Measurements from ENCODE around the gene TTC39C.
A peak's percentile ranks its signal among the peaks of the same experiment; 100 is the strongest.
"Not testable (repeated sequence)": the region's sequence is repeated elsewhere in the genome, so short reads cannot be mapped to it uniquely, and the experiment has no call there.

TTC39C gene

DNA sequence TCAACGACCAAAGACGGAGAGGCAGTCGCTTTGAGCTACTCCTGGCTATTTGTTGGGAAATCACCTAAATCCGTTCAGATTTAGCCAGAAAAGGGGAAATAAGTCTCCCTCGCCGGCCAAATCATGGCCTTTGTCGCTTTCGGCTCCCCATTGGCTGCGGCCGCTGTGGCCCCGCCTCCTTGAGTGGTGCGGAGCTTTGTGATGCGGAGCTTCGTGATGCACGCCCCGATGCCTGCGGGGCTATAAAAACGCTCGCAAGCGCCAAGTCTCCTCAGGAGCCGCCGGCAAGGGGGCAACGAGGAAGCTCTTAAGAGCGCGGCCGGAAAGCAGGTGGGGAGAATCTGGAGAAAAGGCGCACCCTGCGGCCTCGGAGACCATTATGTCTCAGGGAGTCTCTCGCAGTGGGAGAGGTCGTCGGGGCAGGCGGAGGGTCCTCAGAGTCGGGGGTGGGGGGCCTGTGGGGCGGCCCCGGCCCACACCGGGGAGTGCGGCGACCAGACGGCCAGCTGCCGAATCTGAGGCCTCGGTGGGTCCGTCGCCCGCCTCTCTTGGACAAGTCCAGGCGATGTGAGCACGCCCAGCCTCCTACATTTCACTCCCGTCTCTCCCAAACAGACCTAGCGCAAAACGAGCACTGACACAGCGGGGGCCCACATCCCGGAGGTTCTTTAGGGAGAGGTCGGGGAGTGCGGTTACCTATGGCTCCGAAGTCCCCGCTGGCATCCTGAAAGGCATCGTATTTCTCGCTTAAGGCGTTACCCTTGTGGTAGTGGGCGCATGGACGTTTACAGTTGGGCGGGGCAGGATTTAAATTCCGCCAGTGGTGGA lies 124.4 kb downstream of the TTC39C start, which contains the start of gene CABYR:
Gene CABYR (plus strand): TSS at position 274 of the 828 bp plus-strand sequence. CDS start 4,053 bp downstream, outside the sequence.
- peak; percentile 86 for DNase-seq

GRCh38 chr18:24140697-24141096 lies 126.1 kb downstream of the TTC39C start:
- DNase-seq = no peak

DNA sequence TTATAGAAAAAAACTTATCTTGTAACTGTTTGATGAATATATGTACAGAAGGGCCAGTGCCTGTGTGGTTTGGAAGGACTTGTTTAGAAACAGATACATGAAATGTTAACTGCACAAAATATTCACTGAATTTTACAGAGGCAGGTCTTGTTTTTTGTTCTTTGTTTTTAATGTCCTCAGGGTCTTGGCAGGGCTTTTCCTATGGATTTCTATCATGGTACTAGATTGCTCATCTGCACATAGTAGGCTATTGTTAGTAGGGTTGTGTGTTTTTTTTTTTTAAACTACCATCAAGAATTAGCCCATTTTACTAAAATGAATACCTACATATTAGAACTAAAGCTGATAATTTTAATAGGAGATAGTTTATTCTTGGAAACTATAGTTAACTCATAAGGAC lies 127.8 kb downstream of the TTC39C start:
- no peak for DNase-seq

DNA sequence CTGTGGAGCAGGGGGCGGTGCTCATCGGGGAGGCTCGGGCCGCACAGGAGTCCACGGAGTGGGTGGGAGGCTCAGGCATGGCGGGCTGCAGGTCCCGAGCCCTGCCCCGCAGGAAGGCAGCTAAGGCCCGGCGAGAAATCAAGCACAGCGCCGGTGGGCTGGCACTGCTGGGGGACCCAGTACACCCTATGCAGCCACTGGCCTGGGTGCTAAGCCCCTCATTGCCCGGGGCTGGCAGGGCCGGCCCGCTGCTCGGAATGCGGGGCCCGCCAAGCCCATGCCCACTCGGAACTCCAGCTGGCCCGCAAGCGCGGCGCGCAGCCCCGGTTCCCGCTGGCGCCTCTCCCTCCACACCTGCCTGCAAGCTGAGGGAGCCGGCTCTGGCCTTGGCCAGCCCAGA lies 135.0 kb downstream of the TTC39C start:
- DNase-seq = not testable (repeated sequence)

- no peak for DNase-seq
Measured at GRCh38 chr18:24153397-24153796, 138.8 kb downstream of the TTC39C start.

- DNase-seq = no peak
Measured at GRCh38 chr18:24157855-24158254, 143.3 kb downstream of the TTC39C start.

DNA sequence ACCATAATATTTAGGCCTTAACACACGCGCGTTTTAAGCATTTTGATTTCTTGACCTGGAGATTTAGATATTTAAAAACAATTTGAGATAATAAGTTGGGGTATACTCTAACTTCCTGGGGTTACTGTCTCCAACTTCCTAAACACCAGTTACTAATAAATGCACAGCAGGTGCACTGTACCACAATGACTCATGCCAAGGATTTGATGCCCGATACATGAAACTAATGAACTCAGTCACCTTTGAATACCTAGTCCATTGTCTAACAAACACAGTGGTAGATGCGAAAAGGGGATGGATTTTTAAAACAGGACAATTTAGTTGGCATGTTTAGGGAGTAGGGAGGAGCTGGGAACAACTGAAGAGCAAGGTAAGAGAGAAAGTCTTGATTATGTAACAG lies 145.5 kb downstream of the TTC39C start:
- no peak for DNase-seq

GRCh38 chr18:24161304-24161703 lies 146.8 kb downstream of the TTC39C start:
- no peak for DNase-seq

DNA sequence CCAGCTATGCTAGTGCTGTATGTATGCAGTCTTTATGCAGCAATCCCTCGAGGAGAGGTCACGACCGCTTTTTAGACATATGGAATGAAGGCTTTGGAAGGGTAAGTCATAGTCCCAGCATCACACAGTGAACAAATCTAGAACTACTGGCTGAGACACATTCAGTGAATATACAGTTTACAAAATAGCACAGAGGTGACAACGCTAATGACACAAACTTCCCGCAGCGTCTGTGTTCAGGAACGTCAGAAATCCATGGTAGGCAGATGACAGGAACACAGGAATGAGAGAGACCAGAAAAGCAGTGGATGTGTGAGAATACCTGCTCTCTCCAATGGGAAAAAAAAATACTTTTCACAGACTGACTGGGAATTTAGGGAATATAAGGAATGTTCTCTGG lies 153.9 kb downstream of the TTC39C start:
- DNase-seq = no peak

DNA sequence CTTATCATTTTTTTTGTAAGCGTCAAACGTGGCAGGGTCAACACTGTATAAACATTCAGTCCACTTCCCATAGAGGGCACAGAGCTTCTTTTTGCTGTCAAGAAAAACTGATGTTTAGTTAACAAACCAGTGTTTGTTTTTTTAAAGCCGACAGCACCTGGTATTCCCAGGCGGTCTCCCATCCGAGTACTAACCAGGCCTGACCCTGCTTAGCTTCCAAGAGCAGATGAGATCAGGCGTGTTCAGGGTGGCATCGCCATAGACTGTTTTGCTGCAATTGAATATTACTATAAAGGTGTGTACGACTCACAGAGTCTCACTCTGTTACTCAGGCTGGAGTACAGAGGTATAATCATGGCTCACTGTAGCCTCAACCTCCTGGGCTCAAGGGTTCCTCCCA lies 155.8 kb downstream of the TTC39C start:
- peak; percentile 7 for DNase-seq

DNA sequence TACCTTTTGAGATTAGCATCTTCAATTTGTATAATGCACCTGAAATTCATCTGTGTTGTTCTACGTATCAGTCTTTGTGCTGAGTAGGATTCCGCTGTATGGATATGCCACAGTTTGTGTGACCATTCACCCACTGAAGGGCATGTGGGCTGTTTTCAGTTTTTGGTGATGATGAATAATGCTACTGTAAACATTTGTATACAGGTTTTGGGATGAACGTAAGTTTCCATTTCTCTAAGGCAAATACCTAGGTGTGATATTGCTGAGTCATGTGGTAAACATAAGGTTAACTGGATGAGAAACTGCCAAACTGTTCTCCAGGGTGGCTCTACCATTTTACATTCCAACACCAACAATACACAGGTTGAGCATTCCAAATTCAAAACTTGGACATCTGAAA lies 159.4 kb downstream of the TTC39C start:
- no peak for DNase-seq

- DNase-seq = peak; percentile 70
Measured at GRCh38 chr18:24176727-24177416, 162.3 kb downstream of the TTC39C start.

GRCh38 chr18:24177499-24178133 lies 163.1 kb downstream of the TTC39C start:
- no peak for DNase-seq

GRCh38 chr18:24180048-24180447 lies 165.5 kb downstream of the TTC39C start:
- DNase-seq = no peak

DNA sequence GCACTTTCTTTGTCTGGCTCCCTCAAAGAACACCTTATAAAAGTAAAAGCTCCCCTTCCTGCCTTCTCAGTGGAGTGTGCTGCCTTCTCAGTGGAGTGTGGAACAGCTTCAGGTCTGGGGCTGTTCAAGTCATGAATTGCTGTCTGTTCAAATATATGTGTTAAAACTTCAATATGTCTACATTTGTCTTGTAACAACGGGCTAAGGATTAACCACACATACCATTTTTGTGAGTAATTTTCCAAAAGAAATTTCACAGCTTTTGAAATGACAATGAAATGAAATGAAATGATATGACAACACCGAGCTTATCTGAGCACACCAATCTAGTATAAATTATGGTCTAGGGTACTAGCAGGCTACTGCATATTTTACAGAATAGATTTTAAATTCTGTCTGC lies 167.3 kb downstream of the TTC39C start:
- no peak for DNase-seq
